ENCODE measurements around the gene PLEKHA6. TPM values are rescaled to one million over a fixed set of nuclear protein-coding genes. Genes with fewer than 3 reads are reported as not detected.

The PLEKHA6 gene
- total and polyA plus RNA-seq, 8 donors = 5.1 to 24.4 (median 16.1) TPM

DNA sequence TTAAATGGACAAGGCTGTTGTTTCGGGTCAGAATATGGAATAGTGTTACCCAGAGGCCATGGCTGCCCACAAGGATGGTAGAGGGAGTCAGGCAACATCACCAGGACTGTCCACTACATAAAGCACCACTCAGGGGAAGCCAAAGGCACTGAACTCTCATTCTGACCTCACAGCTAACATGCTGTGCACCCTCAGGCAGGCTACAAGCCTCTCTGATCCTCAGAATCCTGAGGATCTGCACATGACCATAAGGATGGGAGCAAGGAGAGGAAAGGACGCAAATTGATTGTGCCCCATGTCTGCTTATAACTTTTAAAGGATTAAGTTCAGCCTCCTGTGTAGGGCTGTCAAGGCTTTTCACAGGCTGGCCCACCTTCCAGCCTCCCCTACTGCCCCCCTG, 38.7 kb downstream of the PLEKHA6 start:
- no peak for TF ChIP-seq CTCF (IDR thresholded peaks at IDR 0.05)
- H3K36me3 ChIP-seq = no peaks in the 10 kb centered on the region
- no peaks in the 10 kb centered on the region for H3K27me3 ChIP-seq
- intact Hi-C loops (cut with DNase I) = no loop called here
- H3K9me3 ChIP-seq = no peaks in the 10 kb centered on the region
- no peaks in the 10 kb centered on the region for H3K4me1 ChIP-seq
- DNase-seq = no peak
- no peak overlapping the region for H3K27ac ChIP-seq
- no peak for ATAC-seq
- no peak overlapping the region for H3K4me3 ChIP-seq

DNA sequence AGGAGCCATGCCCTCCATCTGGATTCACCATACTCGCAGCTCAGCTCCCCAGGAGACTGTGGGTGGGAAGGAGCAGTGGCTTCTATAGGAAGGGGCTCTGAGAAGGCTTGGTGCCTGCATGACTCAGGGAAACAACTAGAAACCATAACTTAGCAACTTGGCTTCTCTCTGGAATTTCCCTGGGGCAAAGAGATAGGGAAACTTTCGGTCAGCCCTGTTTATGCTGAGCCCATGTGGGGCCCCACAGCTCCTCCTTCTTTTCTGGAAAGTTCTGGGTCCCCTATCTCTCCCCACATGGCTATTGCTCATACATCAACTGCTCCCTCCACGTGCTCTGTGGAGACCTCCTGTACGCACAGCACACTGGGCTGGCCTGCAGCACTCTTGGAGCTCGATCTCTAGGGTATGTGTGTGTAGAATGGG, 39.3 kb downstream of the PLEKHA6 start:
- H3K27ac ChIP-seq = no peak overlapping the region
- no peak for DNase-seq
- H3K4me1 ChIP-seq = no peaks in the 10 kb centered on the region
- H3K27me3 ChIP-seq = no peaks in the 10 kb centered on the region
- TF ChIP-seq CTCF (IDR thresholded peaks at IDR 0.05) = no peak
- H3K4me3 ChIP-seq = no peak overlapping the region
- H3K9me3 ChIP-seq = no peaks in the 10 kb centered on the region
- H3K36me3 ChIP-seq = no peaks in the 10 kb centered on the region
- peak; percentile 39 for ATAC-seq
- intact Hi-C loops (cut with DNase I) = no loop called here

DNA sequence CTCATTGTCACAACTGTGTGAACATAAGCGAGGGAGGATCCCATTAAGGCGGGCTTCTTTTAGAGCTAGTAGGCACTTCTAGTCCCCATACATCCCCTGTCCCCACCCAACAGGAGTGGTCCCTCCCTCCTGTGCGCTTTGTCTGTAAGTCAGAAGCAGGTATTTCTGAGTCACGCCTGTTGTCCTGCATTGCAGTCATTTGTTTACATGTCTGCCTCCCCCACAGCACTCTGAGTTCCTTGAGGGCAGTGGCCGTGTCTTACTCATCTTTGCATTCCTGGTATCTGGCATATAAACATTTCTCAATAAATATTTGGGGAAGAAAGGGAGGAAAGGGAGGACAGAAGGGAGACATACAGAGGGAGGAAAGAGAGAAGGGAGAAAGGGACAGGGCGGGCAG, 40.3 kb downstream of the PLEKHA6 start:
- ATAC-seq (peak; percentile 27), DNase-seq (no peak)
- H3K27me3 ChIP-seq = no peaks in the 10 kb centered on the region
- no peak overlapping the region for H3K27ac ChIP-seq
- no peak overlapping the region for H3K4me3 ChIP-seq
- H3K36me3 ChIP-seq = no peaks in the 10 kb centered on the region
- H3K4me1 ChIP-seq = no peaks in the 10 kb centered on the region
- TF ChIP-seq CTCF (IDR thresholded peaks at IDR 0.05) = no peak
- no peaks in the 10 kb centered on the region for H3K9me3 ChIP-seq
- intact Hi-C loops (cut with DNase I) = no loop called here

- no peaks in the 10 kb centered on the region for H3K36me3 ChIP-seq
- TF ChIP-seq CTCF (IDR thresholded peaks at IDR 0.05) = no peak
- H3K9me3 ChIP-seq = no peaks in the 10 kb centered on the region
- H3K27me3 ChIP-seq = no peaks in the 10 kb centered on the region
- no peak overlapping the region for H3K27ac ChIP-seq
- ATAC-seq (no peak), DNase-seq (no peak)
- H3K4me1 ChIP-seq = no peaks in the 10 kb centered on the region
- H3K4me3 ChIP-seq = no peak overlapping the region
- intact Hi-C loops (cut with DNase I) = no loop called here
These were observed 40.7 kb downstream of the PLEKHA6 start for GRCh38 chr1:204319027-204319426.

DNA sequence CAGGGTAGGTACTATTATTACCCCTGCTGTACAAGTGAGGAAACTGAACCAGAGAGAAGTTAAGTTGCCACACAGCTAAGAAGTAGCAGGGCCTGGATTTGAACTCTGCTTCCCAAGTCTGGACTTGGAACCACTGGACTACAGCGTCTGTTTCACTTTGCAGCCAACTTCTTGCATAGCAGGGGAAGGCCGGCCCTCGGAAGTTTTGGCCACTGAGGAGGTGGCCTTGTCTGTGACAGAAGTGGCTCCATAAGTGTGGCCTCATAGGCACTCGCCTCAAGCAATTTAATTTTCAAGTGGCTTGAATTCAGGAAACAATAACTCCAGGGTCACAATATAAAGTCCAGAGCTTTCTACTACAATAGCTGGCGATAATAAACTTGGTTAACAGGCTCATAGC, 41.4 kb downstream of the PLEKHA6 start:
- Histone ChIP-seq H3K4me3 (no peak overlapping the region), H3K4me1 (no peaks in the 10 kb centered on the region), H3K27ac (no peak overlapping the region), H3K27me3 (peaks cover 0 to 6% of the 10 kb centered on the region in 2 donors), H3K36me3 (no peaks in the 10 kb centered on the region), H3K9me3 (no peaks in the 10 kb centered on the region)
- intact Hi-C loops (cut with DNase I) = no loop called here
- no peak for TF ChIP-seq CTCF (IDR thresholded peaks at IDR 0.05)
- DNase-seq (no peak), ATAC-seq (peak; percentile 39)
